Tibial artery (tissue), 4 donors: ENCODE results near the gene FIGLA.

Experiments
- DNase-seq, 2 donors: peaks; one replicate each; pipeline ENCODE4 v3.0.0-alpha.2; 2019
- H3K27ac ChIP-seq, 2 donors: fragments of 200-600 bp; sonication (generic) in 1 of 2; 1 replicate in 1 of 2; 2 replicates in 1 of 2; pipeline ENCODE4 v1.5.1; 2018 to 2019; ENCODE audit warnings: mild to moderate bottlenecking in 1 of 2
- H3K27me3 ChIP-seq, 2 donors: fragments of 200-600 bp; sonication (generic) in 1 of 2; one replicate each; pipeline versions ENCODE4 v1.5.1 to v1.6.0; 2016 to 2019
- H3K36me3 ChIP-seq, 3 donors: fragments of 200-600 bp; sonication (generic) in 2 of 3; one replicate each; pipeline ENCODE4 v1.5.1; 2016 to 2019; ENCODE audit warnings: mild to moderate bottlenecking in 2 of 3
- H3K4me1 ChIP-seq, 4 donors: fragments of 200-600 bp; sonication (generic) in 2 of 4; 1 replicate in 3 of 4; 2 replicates in 1 of 4; pipeline ENCODE4 v1.5.1; 2016 to 2019
- H3K4me3 ChIP-seq, 2 donors: fragments of 200-600 bp; sonication (generic) in 1 of 2; 1 replicate in 1 of 2; 2 replicates in 1 of 2; pipeline ENCODE4 v1.5.1; 2018 to 2019; ENCODE audit warnings: mild to moderate bottlenecking in 2 of 2
- H3K9me3 ChIP-seq, 3 donors: fragments of 200-600 bp; sonication (generic) in 1 of 3; one replicate each; pipeline ENCODE4 v1.5.1; 2016 to 2019
- intact Hi-C: fragments of 100-400 bp; cut with DNase I; formaldehyde crosslinking; loops from one replicate; pipeline ENCODE4 v1.15.0; 2023; ENCODE audit warnings: low total_unique reads
- TF ChIP-seq, protein P1 (sequence below), 2 experiments: fragments of 200-600 bp in 1 of 2; fragments of 450-650 bp in 1 of 2; IDR thresholded peaks; one replicate each; pipeline ENCODE4 v1.5.1; 2017 to 2019; ENCODE audit warnings: antibody characterized with exemption in 2 of 2, mild to moderate bottlenecking in 1 of 2, moderate library complexity in 1 of 2

FIGLA gene

DNA sequence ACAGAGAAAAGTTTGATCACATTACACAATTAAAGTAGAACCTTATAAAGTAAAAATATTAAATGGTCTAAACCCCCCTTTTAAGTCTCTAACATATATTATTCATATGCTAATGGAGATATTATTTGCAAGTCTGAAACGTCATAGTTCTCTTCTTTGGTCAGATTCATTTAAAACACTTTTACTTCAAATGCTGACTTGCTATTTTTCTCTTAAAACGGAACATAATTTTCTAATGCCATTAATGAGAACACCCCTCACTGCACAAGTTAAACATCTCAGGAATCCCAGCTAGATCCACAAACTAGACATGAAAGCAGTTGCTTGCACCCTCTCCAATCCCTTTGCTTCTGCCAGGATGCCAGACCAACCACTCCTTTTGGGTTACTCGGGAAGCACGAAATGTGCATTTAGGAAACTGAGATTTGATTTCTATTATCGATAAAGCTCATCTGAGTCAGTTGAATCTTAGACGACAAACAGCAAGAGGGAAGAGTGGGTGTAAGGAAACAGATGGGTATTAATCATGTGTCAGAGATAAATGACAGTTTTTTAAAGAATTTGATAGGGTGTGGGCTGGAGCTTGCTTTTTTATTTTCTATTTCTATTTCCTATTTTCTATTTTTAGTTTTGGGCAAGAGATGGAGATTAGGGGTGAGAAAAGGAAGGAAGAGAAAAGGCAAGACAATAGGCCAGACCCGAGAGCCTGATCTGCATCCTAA is 23.9 kb downstream of the FIGLA start:
- Histone ChIP-seq H3K27ac (no peak overlapping the region), H3K4me3 (peak overlapping the region; percentile 30 to 42), H3K36me3 (no peaks in the 10 kb centered on the region), H3K9me3 (no peaks in the 10 kb centered on the region), H3K27me3 (peaks cover 0 to 53% of the 10 kb centered on the region in 2 donors), H3K4me1 (peaks cover 0 to 18% (median 14%) of the 10 kb centered on the region in 4 donors)
- intact Hi-C loops = no loop called here
- TF ChIP-seq, protein P1, sequence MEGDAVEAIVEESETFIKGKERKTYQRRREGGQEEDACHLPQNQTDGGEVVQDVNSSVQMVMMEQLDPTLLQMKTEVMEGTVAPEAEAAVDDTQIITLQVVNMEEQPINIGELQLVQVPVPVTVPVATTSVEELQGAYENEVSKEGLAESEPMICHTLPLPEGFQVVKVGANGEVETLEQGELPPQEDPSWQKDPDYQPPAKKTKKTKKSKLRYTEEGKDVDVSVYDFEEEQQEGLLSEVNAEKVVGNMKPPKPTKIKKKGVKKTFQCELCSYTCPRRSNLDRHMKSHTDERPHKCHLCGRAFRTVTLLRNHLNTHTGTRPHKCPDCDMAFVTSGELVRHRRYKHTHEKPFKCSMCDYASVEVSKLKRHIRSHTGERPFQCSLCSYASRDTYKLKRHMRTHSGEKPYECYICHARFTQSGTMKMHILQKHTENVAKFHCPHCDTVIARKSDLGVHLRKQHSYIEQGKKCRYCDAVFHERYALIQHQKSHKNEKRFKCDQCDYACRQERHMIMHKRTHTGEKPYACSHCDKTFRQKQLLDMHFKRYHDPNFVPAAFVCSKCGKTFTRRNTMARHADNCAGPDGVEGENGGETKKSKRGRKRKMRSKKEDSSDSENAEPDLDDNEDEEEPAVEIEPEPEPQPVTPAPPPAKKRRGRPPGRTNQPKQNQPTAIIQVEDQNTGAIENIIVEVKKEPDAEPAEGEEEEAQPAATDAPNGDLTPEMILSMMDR (IDR thresholded peaks at IDR 0.05) = no peak
- DNase-seq = no peak

DNA sequence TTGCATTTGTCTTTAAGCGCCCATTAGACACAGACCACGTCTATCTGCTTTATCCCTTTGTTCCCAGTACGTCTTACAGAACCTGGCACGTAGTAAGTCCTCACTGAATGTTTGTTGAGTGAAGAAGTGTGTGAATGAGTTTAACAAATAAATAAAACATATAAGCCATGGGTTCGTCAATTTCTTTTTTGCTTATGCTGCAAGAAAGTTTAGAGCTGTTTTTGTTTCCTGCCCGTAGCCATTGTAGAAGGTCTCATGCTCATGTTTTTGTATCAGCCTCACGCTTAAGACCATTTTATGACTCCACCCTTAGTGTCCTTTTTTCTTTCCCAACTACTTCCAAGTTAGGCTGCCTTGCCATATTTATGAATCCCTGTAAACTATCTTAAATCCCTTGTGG is 24.9 kb downstream of the FIGLA start:
- no peak overlapping the region for H3K4me3 ChIP-seq
- intact Hi-C loops = no loop called here
- peaks cover 0 to 18% (median 14%) of the 10 kb centered on the region in 4 donors for H3K4me1 ChIP-seq
- DNase-seq = no peak
- TF ChIP-seq, protein P1 (IDR thresholded peaks at IDR 0.05) = no peak
- H3K27me3 ChIP-seq = peaks cover 0 to 53% of the 10 kb centered on the region in 2 donors
- H3K9me3 ChIP-seq = no peaks in the 10 kb centered on the region
- no peak overlapping the region for H3K27ac ChIP-seq
- no peaks in the 10 kb centered on the region for H3K36me3 ChIP-seq

DNA sequence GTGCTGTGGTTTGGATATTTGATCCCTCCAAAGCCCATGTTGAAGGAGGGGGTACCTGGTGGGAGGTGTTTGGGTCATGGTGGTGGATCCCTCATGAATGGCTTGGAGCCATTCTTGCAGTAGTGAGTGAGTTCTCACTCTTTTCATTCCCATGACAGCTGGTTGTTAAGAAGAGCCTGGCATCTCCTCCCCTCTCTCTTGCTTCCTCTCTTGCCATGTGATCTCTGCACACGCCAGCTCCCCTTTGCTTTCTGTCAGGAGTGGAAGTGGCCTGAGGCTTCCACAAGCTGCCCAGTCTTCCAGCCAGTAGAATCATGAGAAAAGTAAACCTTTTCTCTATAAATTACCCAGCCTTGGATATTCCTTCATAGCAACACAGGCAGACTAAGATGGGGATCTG is 31.0 kb downstream of the FIGLA start:
- Histone ChIP-seq H3K4me1 (no peaks in the 10 kb centered on the region), H3K27me3 (peaks cover 0 to 22% of the 10 kb centered on the region in 2 donors), H3K27ac (no peak overlapping the region), H3K36me3 (no peaks in the 10 kb centered on the region), H3K4me3 (no peak overlapping the region), H3K9me3 (no peaks in the 10 kb centered on the region)
- intact Hi-C loops = no loop called here
- TF ChIP-seq, protein P1 (IDR thresholded peaks at IDR 0.05) = no peak
- no peak for DNase-seq

DNA sequence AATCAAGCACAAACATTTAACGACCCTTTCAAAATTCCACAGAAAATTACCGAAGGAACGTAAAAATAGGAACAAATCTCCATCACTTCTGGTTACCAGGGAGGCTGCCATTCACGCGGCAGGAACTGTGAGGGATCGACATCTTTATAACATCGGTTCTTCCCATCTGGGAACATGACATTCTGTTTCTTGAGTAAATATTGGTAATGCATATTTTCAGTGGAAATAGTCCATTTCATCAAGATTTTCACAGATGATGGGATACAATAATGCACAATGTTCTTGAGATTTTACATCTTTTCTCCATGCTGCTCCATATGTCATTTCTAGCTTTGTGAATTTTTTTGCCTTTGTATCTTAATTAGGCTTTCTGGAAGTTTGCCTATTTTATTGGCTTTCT is 32.5 kb downstream of the FIGLA start:
- DNase-seq = no peak
- Histone ChIP-seq H3K36me3 (no peaks in the 10 kb centered on the region), H3K4me1 (no peaks in the 10 kb centered on the region), H3K27me3 (peaks cover 0 to 16% of the 10 kb centered on the region in 2 donors), H3K9me3 (no peaks in the 10 kb centered on the region), H3K27ac (no peak overlapping the region), H3K4me3 (no peak overlapping the region)
- intact Hi-C loops = no loop called here
- TF ChIP-seq, protein P1 (IDR thresholded peaks at IDR 0.05) = no peak

DNA sequence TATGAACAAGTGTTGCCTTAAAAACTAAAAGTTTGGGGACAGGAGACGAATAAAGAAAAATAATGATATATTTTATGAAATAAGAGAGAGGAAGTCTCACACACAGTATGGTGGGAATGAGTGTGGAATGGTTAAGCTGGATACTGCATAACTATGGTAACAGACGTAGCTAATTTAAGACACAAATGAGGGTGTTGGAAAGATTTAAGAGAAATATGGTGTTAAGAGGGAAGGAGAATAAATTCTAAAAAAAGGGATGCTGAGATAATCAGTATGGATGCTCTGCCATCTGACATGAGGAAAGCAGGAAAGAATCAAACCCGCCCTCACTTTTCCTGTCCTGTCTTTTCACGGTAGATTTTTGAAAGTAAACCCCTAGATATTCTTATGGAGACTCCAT is 33.1 kb downstream of the FIGLA start:
- peaks cover 0 to 16% of the 10 kb centered on the region in 2 donors for H3K27me3 ChIP-seq
- no peaks in the 10 kb centered on the region for H3K36me3 ChIP-seq
- intact Hi-C loops = no loop called here
- H3K9me3 ChIP-seq = no peaks in the 10 kb centered on the region
- no peak for DNase-seq
- no peak overlapping the region for H3K27ac ChIP-seq
- no peaks in the 10 kb centered on the region for H3K4me1 ChIP-seq
- H3K4me3 ChIP-seq = no peak overlapping the region
- TF ChIP-seq, protein P1 (IDR thresholded peaks at IDR 0.05) = no peak
